Measurements from ENCODE around the gene LSAMP. TPM values are rescaled to one million over a fixed set of nuclear protein-coding genes. Genes with fewer than 3 reads are reported as not detected.

The LSAMP gene
- polyA plus RNA-seq, 1 of the 3 experiments (the other 2 are of a cell fraction), result 6.6 TPM

DNA sequence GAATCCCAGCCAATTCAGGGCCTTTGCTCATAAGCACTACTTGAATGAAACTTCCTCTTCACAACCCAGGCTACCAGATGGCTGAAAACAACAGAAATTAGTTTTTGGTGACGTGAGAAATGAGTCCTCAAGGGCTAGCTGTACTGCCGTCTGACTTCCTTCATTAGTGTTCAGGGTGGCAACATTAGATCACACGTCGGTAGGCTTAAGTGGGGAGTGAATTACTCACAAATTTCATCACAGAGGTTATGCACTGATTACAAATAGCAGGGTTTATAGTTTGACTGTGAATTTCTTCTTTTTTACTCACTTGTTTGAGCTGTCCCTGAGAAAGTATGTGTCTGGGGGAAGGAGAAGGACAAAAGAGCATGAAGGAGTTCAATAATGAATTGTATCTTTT, 424.8 kb downstream of the LSAMP start:
- Histone ChIP-seq H3K9me3 (no peaks in the 10 kb centered on the region), H3F3A (replicated peaks; ENCODE audit: insufficient read depth) (no peaks in the 10 kb centered on the region), H3K4me1 (ENCODE audit: control insufficient read depth in 1 of 2, insufficient read depth in 2 of 2, low read depth in 1 of 2, low read length in 1 of 2) (no peaks in the 10 kb centered on the region; a peak in 1 of 4 replicates), H3K36me3 (replicated peaks in 1 of 2; ENCODE audit: control insufficient read depth in 1 of 2, insufficient read depth in 2 of 2, low read length in 1 of 2) (no peaks in the 10 kb centered on the region), H3K27me3 (ENCODE audit: insufficient read depth) (no peaks in the 10 kb centered on the region), H3K79me2 (ENCODE audit: insufficient read depth) (no peaks in the 10 kb centered on the region), H3K27ac (ENCODE audit: low read depth in 2 of 2, low read length in 1 of 2) (no peak overlapping the region; a peak in 1 of 4 replicates), H3K4me3 (ENCODE audit: low read depth in 2 of 2, low read length in 1 of 2) (no peak overlapping the region), H3K4me2 (no peak overlapping the region), H2AFZ (ENCODE audit: low read depth) (no peak overlapping the region), H4K20me1 (ENCODE audit: insufficient read depth) (no peaks in the 10 kb centered on the region), H3K9me2 (no peaks in the 10 kb centered on the region), H3K9ac (no peak overlapping the region)
- ChIA-PET CTCF (interaction anchor here (1.4 kb wide), 1 partner anchor 18 kb away, joined by 4 read pairs; no protein-coding TSS in a partner anchor), POLR2A (interaction anchor here (0.6 kb wide), 1 partner anchor 104 kb away, joined by 7 read pairs; no protein-coding TSS in a partner anchor)
- DNase-seq, result no peak
- 97% methylated on average over 4 of the region's 4 CpGs for WGBS (ENCODE audit: low lambda C conversion rate)
- TF ChIP-seq GATA2 (CRISPR knock-in tag; IDR thresholded peaks at IDR 0.05), result no peak

GRCh38 chr3:116019254-116019763, 426.0 kb downstream of the LSAMP start:
- no peaks in the 10 kb centered on the region for H4K20me1 ChIP-seq (ENCODE audit: insufficient read depth)
- no peaks in the 10 kb centered on the region for H3K79me2 ChIP-seq (ENCODE audit: insufficient read depth)
- no peaks in the 10 kb centered on the region for H3K36me3 ChIP-seq (replicated peaks in 1 of 2; ENCODE audit: control insufficient read depth in 1 of 2, insufficient read depth in 2 of 2, low read length in 1 of 2)
- POLR2A ChIA-PET, result no interaction called here
- no peak for TF ChIP-seq REST (IDR thresholded peaks at IDR 0.05; ENCODE audit: low read depth, low read length)
- no peak for TF ChIP-seq FOXM1 (IDR thresholded peaks at IDR 0.05; ENCODE audit: low read depth)
- no peak for TF ChIP-seq RCOR1 (IDR thresholded peaks at IDR 0.05; ENCODE audit: low read length)
- no peak for TF ChIP-seq PBX3 (IDR thresholded peaks at IDR 0.05)
- TF ChIP-seq RFX5 (IDR thresholded peaks at IDR 0.05; ENCODE audit: low read length), result no peak
- TF ChIP-seq RXRA (IDR thresholded peaks at IDR 0.05; ENCODE audit: borderline replicate concordance, low read depth), result no peak
- no peak for TF ChIP-seq FOXJ3 (CRISPR knock-in tag; IDR thresholded peaks at IDR 0.05)
- TF ChIP-seq FOSL2 (IDR thresholded peaks at IDR 0.05; ENCODE audit: borderline replicate concordance, low read depth), result no peak
- TF ChIP-seq, protein P1, sequence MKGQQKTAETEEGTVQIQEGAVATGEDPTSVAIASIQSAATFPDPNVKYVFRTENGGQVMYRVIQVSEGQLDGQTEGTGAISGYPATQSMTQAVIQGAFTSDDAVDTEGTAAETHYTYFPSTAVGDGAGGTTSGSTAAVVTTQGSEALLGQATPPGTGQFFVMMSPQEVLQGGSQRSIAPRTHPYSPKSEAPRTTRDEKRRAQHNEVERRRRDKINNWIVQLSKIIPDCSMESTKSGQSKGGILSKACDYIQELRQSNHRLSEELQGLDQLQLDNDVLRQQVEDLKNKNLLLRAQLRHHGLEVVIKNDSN (IDR thresholded peaks at IDR 0.05; ENCODE audit: borderline replicate concordance, low read depth), result no peak
- no peak for TF ChIP-seq SIN3A (IDR thresholded peaks at IDR 0.05; ENCODE audit: borderline replicate concordance, low read depth, low read length)
- TF ChIP-seq YY1 (IDR thresholded peaks at IDR 0.05; ENCODE audit: low read depth), result no peak
- no peak for TF ChIP-seq CHD2 (IDR thresholded peaks at IDR 0.05; ENCODE audit: low read length, partially characterized antibody)
- no peaks in the 10 kb centered on the region for H3K27me3 ChIP-seq (ENCODE audit: insufficient read depth)
- no peak overlapping the region for H3K4me2 ChIP-seq
- DNase-seq, result no peak
- no peaks in the 10 kb centered on the region; a peak in 2 of 4 replicates for H3K4me1 ChIP-seq (ENCODE audit: control insufficient read depth in 1 of 2, insufficient read depth in 2 of 2, low read depth in 1 of 2, low read length in 1 of 2)
- H3K4me3 ChIP-seq (ENCODE audit: low read depth in 2 of 2, low read length in 1 of 2), result no peak overlapping the region
- 86% methylated on average over 4 of the region's 4 CpGs for WGBS (ENCODE audit: low lambda C conversion rate)
- H2AFZ ChIP-seq (ENCODE audit: low read depth), result no peak overlapping the region
- H3K27ac ChIP-seq (ENCODE audit: low read depth in 2 of 2, low read length in 1 of 2), result no peak overlapping the region
- H3K9me3 ChIP-seq, result no peaks in the 10 kb centered on the region
- H3F3A ChIP-seq (replicated peaks; ENCODE audit: insufficient read depth), result no peaks in the 10 kb centered on the region
- CTCF ChIA-PET, result no interaction called here
- H3K9ac ChIP-seq, result no peak overlapping the region
- no peaks in the 10 kb centered on the region for H3K9me2 ChIP-seq

Data from SK-N-SH (cell line).